Natural killer cell (primary cell): ENCODE measurements around the gene GBE1. TPM values are rescaled to one million over a fixed set of nuclear protein-coding genes. Genes with fewer than 3 reads are reported as not detected.

Experiments
- ATAC-seq, 3 donors: fragments of 150-1000 bp in 2 of 3; fragments of 200-7000 bp in 1 of 3; cut with Tn5 transposase; 1 replicate in 1 of 3; 2 replicates in 2 of 3; pipeline ENCODE4 v1.10.0; 2021; ENCODE audit warnings: mild to moderate bottlenecking in 2 of 3, moderate library complexity in 2 of 3
- DNase-seq, 2 donors: peaks; one replicate each; pipeline versions ENCODE4 v3.0.0 to v3.0.0-alpha.2; 2013 to 2021; ENCODE audit warnings: mixed read lengths in 1 of 2
- H3K27ac ChIP-seq: one replicate; pipeline ENCODE4 v1.5.1; 2013; ENCODE audit warnings: mild to moderate bottlenecking, low read length
- H3K27me3 ChIP-seq: one replicate; pipeline ENCODE4 v1.6.1; 2013; ENCODE audit warnings: low read length; ENCODE audit not compliant: control insufficient read depth, insufficient read depth
- H3K36me3 ChIP-seq: one replicate; pipeline ENCODE4 v1.6.1; 2013; ENCODE audit warnings: low read length; ENCODE audit not compliant: control insufficient read depth, insufficient read depth
- H3K4me1 ChIP-seq: one replicate; pipeline ENCODE4 v1.6.1; 2013; ENCODE audit warnings: low read length; ENCODE audit not compliant: control insufficient read depth, insufficient read depth
- H3K4me3 ChIP-seq: one replicate; pipeline ENCODE4 v1.5.1; 2013; ENCODE audit warnings: low read length
- H3K9me3 ChIP-seq: one replicate; pipeline ENCODE4 v1.6.1; 2013; ENCODE audit warnings: low read length; ENCODE audit not compliant: control insufficient read depth, insufficient read depth
- H3K27ac Mint-ChIP-seq, 2 donors: one replicate each; pipeline ENCODE4 v1.8.0; 2022; ENCODE audit warnings: mild to moderate bottlenecking in 2 of 2, mixed read lengths in 2 of 2, moderate library complexity in 1 of 2
- H3K27me3 Mint-ChIP-seq, 2 donors: one replicate each; pipeline ENCODE4 v1.8.0; 2022; ENCODE audit warnings: low read depth in 2 of 2, mixed read lengths in 2 of 2
- H3K36me3 Mint-ChIP-seq: one replicate; pipeline ENCODE4 v1.8.0; 2022; ENCODE audit warnings: mixed read lengths
- H3K4me1 Mint-ChIP-seq, 2 donors: one replicate each; pipeline ENCODE4 v1.8.0; 2022; ENCODE audit warnings: mixed read lengths in 2 of 2
- H3K4me3 Mint-ChIP-seq: one replicate; pipeline ENCODE4 v1.8.0; 2022; ENCODE audit warnings: mild to moderate bottlenecking, moderate library complexity, mixed read lengths
- H3K9me3 Mint-ChIP-seq, 2 donors: one replicate each; pipeline ENCODE4 v1.8.0; 2022; ENCODE audit warnings: mixed read lengths in 2 of 2
- CTCF ChIP-seq: fragments of 200-600 bp; IDR thresholded peaks from one replicate; pipeline ENCODE4 v1.8.0; 2022; ENCODE audit warnings: antibody characterized with exemption
- WGBS: methylation state at CpG from one replicate; pipeline ENCODE4 v1.1.7; 2013; ENCODE audit warnings: missing lambda C conversion rate; ENCODE audit not compliant: insufficient coverage; 5-methylcytosine and 5-hydroxymethylcytosine counted together
- intact Hi-C: fragments of 100-400 bp; cut with micrococcal nuclease; formaldehyde crosslinking; loops from one replicate; pipeline ENCODE4 v1.14.2; 2022
- total RNA-seq, 4 donors: library from RNA; stranded (reverse); fragments of 120-200 nt in 1 of 4; gene quantifications; one replicate each; pipeline versions ENCODE4 v1.2.3 to v1.2.4, GENCODE V29; 2013 to 2022

GBE1 gene
- total RNA-seq, 3 donors from 2014 or later (not counting 1 experiment from before 2014, with no cell fraction given), result 8.8 to 11.8 (median 9.7) TPM

GRCh38 chr3:81793410-81793809 is 32.0 kb upstream of the GBE1 start:
- ATAC-seq, result no peak
- H3K9me3 ChIP-seq, result no peaks in the 10 kb centered on the region

GRCh38 chr3:81790117-81790516 is 28.7 kb upstream of the GBE1 start:
- H3K9me3 ChIP-seq, result no peaks in the 10 kb centered on the region
- no peaks in the 10 kb centered on the region for H3K36me3 Mint-ChIP-seq
- no peak overlapping the region for H3K4me3 ChIP-seq
- H3K9me3 Mint-ChIP-seq, result no peaks in the 10 kb centered on the region
- H3K36me3 ChIP-seq, result no peaks in the 10 kb centered on the region
- intact Hi-C loops, result no loop called here
- no peaks in the 10 kb centered on the region for H3K4me1 Mint-ChIP-seq
- H3K4me3 Mint-ChIP-seq, result no peak overlapping the region
- no peak for TF ChIP-seq CTCF
- no peak overlapping the region for H3K27ac ChIP-seq
- no peaks in the 10 kb centered on the region for H3K27me3 Mint-ChIP-seq
- H3K27ac Mint-ChIP-seq, result no peak overlapping the region
- DNase-seq (no peak), ATAC-seq (no peak)
- H3K4me1 ChIP-seq, result no peaks in the 10 kb centered on the region
- H3K27me3 ChIP-seq, result no peaks in the 10 kb centered on the region
- 41% methylated on average over 2 of the region's 3 CpGs for WGBS

More at GRCh38 chr3:81793410-81793809, 32.0 kb upstream of the GBE1 start:
- Mint-ChIP-seq H3K27me3 (no peaks in the 10 kb centered on the region), H3K4me1 (no peaks in the 10 kb centered on the region), H3K36me3 (no peaks in the 10 kb centered on the region), H3K4me3 (no peak overlapping the region), H3K27ac (no peak overlapping the region), H3K9me3 (no peaks in the 10 kb centered on the region)
- Histone ChIP-seq H3K4me3 (no peak overlapping the region), H3K36me3 (no peaks in the 10 kb centered on the region), H3K27ac (no peak overlapping the region), H3K4me1 (no peaks in the 10 kb centered on the region), H3K27me3 (no peaks in the 10 kb centered on the region)
- intact Hi-C loops, result no loop called here
- TF ChIP-seq CTCF, result no peak
- no peak for DNase-seq

GRCh38 chr3:81789691-81790090 is 28.2 kb upstream of the GBE1 start:
- DNase-seq (no peak), ATAC-seq (no peak)
- H3K9me3 ChIP-seq, result no peaks in the 10 kb centered on the region
- no peak overlapping the region for H3K27ac ChIP-seq
- no peaks in the 10 kb centered on the region for H3K27me3 ChIP-seq
- no peak for TF ChIP-seq CTCF
- no peaks in the 10 kb centered on the region for H3K4me1 ChIP-seq
- no peak overlapping the region for H3K4me3 ChIP-seq
- no peaks in the 10 kb centered on the region for H3K9me3 Mint-ChIP-seq
- intact Hi-C loops, result no loop called here
- H3K27ac Mint-ChIP-seq, result no peak overlapping the region
- no peak overlapping the region for H3K4me3 Mint-ChIP-seq
- H3K4me1 Mint-ChIP-seq, result no peaks in the 10 kb centered on the region
- H3K27me3 Mint-ChIP-seq, result no peaks in the 10 kb centered on the region
- no peaks in the 10 kb centered on the region for H3K36me3 Mint-ChIP-seq
- no peaks in the 10 kb centered on the region for H3K36me3 ChIP-seq

- DNase-seq (no peak), ATAC-seq (no peak)
- WGBS, result 17% methylated on average over 2 of the region's 2 CpGs
- H3K9me3 Mint-ChIP-seq, result no peaks in the 10 kb centered on the region
- no peaks in the 10 kb centered on the region for H3K4me1 ChIP-seq
- no peaks in the 10 kb centered on the region for H3K27me3 ChIP-seq
- H3K9me3 ChIP-seq, result no peaks in the 10 kb centered on the region
- H3K36me3 ChIP-seq, result no peaks in the 10 kb centered on the region
- no peak overlapping the region for H3K4me3 ChIP-seq
- no peak overlapping the region for H3K27ac ChIP-seq
- no peaks in the 10 kb centered on the region for H3K36me3 Mint-ChIP-seq
- intact Hi-C loops, result no loop called here
- no peak for TF ChIP-seq CTCF
- H3K27me3 Mint-ChIP-seq, result peaks cover 0 to 2% of the 10 kb centered on the region in 2 donors
- H3K4me1 Mint-ChIP-seq, result no peaks in the 10 kb centered on the region
- H3K27ac Mint-ChIP-seq, result no peak overlapping the region
- no peak overlapping the region for H3K4me3 Mint-ChIP-seq
Measured at GRCh38 chr3:81788610-81789009, 27.2 kb upstream of the GBE1 start.
